ENCODE results near the gene ASCC1. TPM values are rescaled to one million over a fixed set of nuclear protein-coding genes. Genes with fewer than 3 reads are reported as not detected.

ASCC1 gene
- total RNA-seq, 1 donor from 2014 or later = 38.5 TPM

DNA sequence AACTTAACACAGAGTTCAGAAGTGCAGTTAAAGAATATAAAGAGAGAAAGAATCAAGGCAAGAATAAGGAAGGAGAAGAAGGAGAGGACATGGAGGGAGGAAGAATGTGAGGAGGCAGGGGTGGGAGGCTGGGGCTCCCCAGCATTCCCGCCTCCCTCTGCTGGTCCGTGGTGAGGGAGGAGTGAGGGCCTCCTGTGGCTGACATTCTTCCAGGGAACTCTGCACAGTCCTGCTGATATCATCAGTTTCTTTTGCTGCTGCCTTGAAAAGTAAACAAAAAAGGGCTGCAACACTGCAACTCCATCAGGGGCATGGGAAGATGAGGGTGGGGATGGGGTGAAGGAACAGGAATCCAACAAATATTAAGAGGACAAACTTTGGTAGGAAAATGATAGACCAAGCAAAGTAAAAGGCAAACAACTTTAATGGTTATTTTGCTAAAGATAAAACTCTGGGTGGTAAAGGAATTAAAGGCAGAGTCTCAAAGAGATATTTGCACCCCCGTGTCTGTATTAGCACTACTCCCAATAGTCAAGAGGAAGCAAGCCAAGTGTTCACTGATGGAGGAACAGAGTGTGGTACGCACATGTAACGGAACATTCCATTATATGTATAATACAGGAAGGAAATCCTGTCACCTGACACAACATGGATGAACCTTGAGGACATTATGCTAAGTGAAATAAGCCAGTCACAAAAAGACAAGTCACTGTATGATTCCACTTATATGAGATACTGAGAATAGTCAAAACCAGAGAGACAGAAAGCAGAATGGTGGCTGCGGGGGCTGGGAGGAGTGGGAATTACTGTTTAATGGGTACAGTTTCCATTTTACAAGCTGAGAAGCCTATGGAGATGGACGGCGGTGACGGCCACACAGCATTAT is 119.7 kb downstream of the ASCC1 start:
- H3K27me3 ChIP-seq = no peaks in the 10 kb centered on the region
- intact Hi-C loops (cut with DNase I) = no loop called here
- H3K4me1 ChIP-seq = no peaks in the 10 kb centered on the region
- TF ChIP-seq POLR2A (IDR thresholded peaks at IDR 0.05) = no peak
- no peak for TF ChIP-seq POLR2AphosphoS5 (IDR thresholded peaks at IDR 0.05; ENCODE audit: insufficient read depth in 1 of 2, low read depth in 1 of 2)
- TF ChIP-seq, protein P1, sequence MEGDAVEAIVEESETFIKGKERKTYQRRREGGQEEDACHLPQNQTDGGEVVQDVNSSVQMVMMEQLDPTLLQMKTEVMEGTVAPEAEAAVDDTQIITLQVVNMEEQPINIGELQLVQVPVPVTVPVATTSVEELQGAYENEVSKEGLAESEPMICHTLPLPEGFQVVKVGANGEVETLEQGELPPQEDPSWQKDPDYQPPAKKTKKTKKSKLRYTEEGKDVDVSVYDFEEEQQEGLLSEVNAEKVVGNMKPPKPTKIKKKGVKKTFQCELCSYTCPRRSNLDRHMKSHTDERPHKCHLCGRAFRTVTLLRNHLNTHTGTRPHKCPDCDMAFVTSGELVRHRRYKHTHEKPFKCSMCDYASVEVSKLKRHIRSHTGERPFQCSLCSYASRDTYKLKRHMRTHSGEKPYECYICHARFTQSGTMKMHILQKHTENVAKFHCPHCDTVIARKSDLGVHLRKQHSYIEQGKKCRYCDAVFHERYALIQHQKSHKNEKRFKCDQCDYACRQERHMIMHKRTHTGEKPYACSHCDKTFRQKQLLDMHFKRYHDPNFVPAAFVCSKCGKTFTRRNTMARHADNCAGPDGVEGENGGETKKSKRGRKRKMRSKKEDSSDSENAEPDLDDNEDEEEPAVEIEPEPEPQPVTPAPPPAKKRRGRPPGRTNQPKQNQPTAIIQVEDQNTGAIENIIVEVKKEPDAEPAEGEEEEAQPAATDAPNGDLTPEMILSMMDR (IDR thresholded peaks at IDR 0.05) = no peak
- H3K27ac ChIP-seq = no peak overlapping the region
- H3K4me3 ChIP-seq = no peak overlapping the region
- peaks cover 0 to 13% of the 10 kb centered on the region in 2 donors for H3K36me3 ChIP-seq
- DNase-seq (ENCODE audit: extremely low spot score in 2 of 2) = peak in 1 of 2 donors; percentile 32
- H3K9me3 ChIP-seq = no peaks in the 10 kb centered on the region

DNA sequence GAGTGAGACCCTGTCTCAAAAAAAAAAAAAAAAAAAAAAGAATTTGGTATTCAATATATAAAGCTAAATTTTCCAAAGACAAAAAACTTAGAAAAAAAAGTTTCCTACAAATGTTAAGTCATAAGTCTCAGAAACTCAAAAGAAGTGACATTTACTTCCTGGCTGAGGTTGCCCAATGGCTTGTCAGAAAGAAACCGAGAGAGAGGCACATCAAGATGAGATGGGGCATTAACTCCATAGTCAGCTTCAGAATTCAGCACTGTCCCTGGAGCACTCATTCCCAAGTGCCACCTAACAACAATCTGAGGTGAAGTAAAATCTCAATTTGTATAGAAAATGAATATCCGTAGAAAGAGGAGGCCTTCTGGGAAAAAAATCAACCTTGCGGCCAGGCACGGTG is 120.9 kb downstream of the ASCC1 start:
- no peak for TF ChIP-seq POLR2AphosphoS5 (IDR thresholded peaks at IDR 0.05; ENCODE audit: insufficient read depth in 1 of 2, low read depth in 1 of 2)
- TF ChIP-seq, protein P1 (IDR thresholded peaks at IDR 0.05) = no peak
- no peak for TF ChIP-seq POLR2A (IDR thresholded peaks at IDR 0.05)
- no peak for DNase-seq (ENCODE audit: extremely low spot score in 2 of 2)
- no peaks in the 10 kb centered on the region for H3K9me3 ChIP-seq
- H3K36me3 ChIP-seq = peaks cover 0 to 3% of the 10 kb centered on the region in 2 donors
- H3K4me3 ChIP-seq = no peak overlapping the region
- no peaks in the 10 kb centered on the region for H3K4me1 ChIP-seq
- H3K27me3 ChIP-seq = no peaks in the 10 kb centered on the region
- H3K27ac ChIP-seq = no peak overlapping the region
- intact Hi-C loops (cut with DNase I) = no loop called here

DNA sequence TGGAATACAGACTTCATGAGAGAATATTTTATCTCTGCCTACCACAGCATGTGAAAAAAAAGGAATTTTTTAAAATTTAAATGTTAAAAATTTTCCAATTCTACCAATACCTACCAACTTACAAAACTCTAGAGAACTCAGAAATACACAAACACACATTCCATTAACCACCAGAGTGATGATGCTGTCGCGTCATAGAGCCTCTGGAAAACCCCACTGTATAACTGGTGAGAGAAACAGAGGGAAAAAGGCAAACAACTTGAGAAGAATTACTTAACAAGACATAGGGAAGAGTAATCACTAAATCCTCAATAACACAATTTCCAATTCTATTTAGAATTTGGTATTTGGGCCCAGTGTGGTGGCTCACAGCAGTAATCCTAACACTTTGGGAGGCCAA is 121.5 kb downstream of the ASCC1 start:
- intact Hi-C loops (cut with DNase I) = no loop called here
- H3K4me3 ChIP-seq = no peak overlapping the region
- TF ChIP-seq, protein P1 (IDR thresholded peaks at IDR 0.05) = no peak
- TF ChIP-seq POLR2A (IDR thresholded peaks at IDR 0.05) (no peak), POLR2AphosphoS5 (IDR thresholded peaks at IDR 0.05; ENCODE audit: insufficient read depth in 1 of 2, low read depth in 1 of 2) (no peak)
- no peaks in the 10 kb centered on the region for H3K4me1 ChIP-seq
- H3K36me3 ChIP-seq = peaks cover 0 to 3% of the 10 kb centered on the region in 2 donors
- no peaks in the 10 kb centered on the region for H3K9me3 ChIP-seq
- no peak for DNase-seq (ENCODE audit: extremely low spot score in 2 of 2)
- no peak overlapping the region for H3K27ac ChIP-seq
- H3K27me3 ChIP-seq = no peaks in the 10 kb centered on the region

DNA sequence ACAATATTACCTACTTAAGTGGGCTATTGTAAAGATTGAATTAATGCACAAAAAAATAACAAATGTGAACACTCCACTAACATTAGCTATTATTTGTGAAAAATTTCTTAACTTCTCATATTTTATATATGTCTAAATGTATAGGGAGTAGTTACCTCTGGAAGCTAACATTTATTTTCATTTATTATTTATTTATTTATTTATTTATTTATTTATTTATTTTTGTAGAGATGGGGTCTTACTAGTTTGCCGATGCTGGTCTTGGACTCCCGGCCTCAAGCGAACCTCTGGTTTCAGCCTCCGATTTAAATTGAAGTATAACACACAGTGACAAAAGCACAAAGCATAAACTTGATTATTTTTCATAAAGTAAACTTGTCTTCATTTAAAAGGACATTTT is 122.6 kb downstream of the ASCC1 start:
- Histone ChIP-seq H3K36me3 (peaks cover 0 to 3% of the 10 kb centered on the region in 2 donors), H3K4me3 (no peak overlapping the region), H3K27me3 (no peaks in the 10 kb centered on the region), H3K4me1 (peaks cover 5% of the 10 kb centered on the region), H3K9me3 (no peaks in the 10 kb centered on the region), H3K27ac (no peak overlapping the region)
- TF ChIP-seq POLR2A (IDR thresholded peaks at IDR 0.05) = no peak
- TF ChIP-seq POLR2AphosphoS5 (IDR thresholded peaks at IDR 0.05; ENCODE audit: insufficient read depth in 1 of 2, low read depth in 1 of 2) = no peak
- TF ChIP-seq, protein P1 (IDR thresholded peaks at IDR 0.05) = no peak
- no peak for DNase-seq (ENCODE audit: extremely low spot score in 2 of 2)
- intact Hi-C loops (cut with DNase I) = no loop called here

DNA sequence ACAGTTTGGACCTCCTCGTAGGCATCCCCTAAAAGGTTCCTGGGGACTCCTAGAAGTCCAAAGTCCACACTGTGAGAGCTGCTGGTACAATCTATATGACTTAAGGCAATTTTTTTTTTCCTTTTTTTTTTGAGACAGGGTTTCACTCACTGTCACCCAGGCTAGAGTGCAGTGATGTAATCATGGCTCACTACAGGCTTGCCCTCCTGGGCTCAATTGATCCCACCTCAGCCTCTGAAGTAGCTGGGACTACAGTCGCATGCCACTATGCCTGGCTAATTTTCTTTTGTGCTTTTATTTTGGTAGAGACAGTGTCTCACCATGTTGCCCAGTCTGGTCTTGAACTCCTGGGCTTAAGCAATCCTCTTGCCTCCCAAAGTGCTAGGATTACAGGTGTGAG is 123.1 kb downstream of the ASCC1 start:
- no peak overlapping the region for H3K27ac ChIP-seq
- peaks cover 4% of the 10 kb centered on the region for H3K27me3 ChIP-seq
- peaks cover 10% of the 10 kb centered on the region for H3K4me1 ChIP-seq
- TF ChIP-seq, protein P1 (IDR thresholded peaks at IDR 0.05) = no peak
- TF ChIP-seq POLR2AphosphoS5 (IDR thresholded peaks at IDR 0.05; ENCODE audit: insufficient read depth in 1 of 2, low read depth in 1 of 2) = no peak
- TF ChIP-seq POLR2A (IDR thresholded peaks at IDR 0.05) = no peak
- no peak for DNase-seq (ENCODE audit: extremely low spot score in 2 of 2)
- intact Hi-C loops (cut with DNase I) = no loop called here
- no peak overlapping the region for H3K4me3 ChIP-seq
- H3K36me3 ChIP-seq = peaks cover 0 to 3% of the 10 kb centered on the region in 2 donors
- no peaks in the 10 kb centered on the region for H3K9me3 ChIP-seq
